Cardiac septum (tissue), 1 donor: ENCODE data around the gene ZNF518B. TPM values are rescaled to one million over a fixed set of nuclear protein-coding genes. Genes with fewer than 3 reads are reported as not detected.
"Not testable (repeated sequence)": the region's sequence is repeated elsewhere in the genome, so short reads cannot be mapped to it uniquely, and the experiment has no call there.

ENCODE experiments used
- DNase-seq: peaks from one replicate; pipeline ENCODE4 v3.0.0-alpha.2; 2020; ENCODE audit warnings: low spot score
- intact Hi-C: fragments of 100-400 bp; cut with DNase I; formaldehyde crosslinking; loops from one replicate; pipeline ENCODE4 v1.14.0; 2022
- total RNA-seq: library from RNA; stranded (reverse); fragmentation: NEBNext Ultra II Directional; extraction: Animal tissue kit (Norgen Biotek cat#: 25700); gene quantifications from one replicate; pipeline ENCODE4 v1.2.1, GENCODE V29; 2021
- donor health status: DM: no; HTN: no; CAD: no.

The ZNF518B gene
- total RNA-seq, 1 donor from 2014 or later: 22.7 TPM

GRCh38 chr4:10458177-10458576 lies 951 bp upstream of the ZNF518B start:
- intact Hi-C loops: loop anchor here (5.0 kb wide), 1 partner anchor 296 kb away; no protein-coding TSS in a partner anchor
- DNase-seq: no peak

GRCh38 chr4:10456595-10457254 lies 501 bp downstream of the ZNF518B start:
- no peak for DNase-seq

GRCh38 chr4:10456260-10456594 lies 999 bp downstream of the ZNF518B start:
- DNase-seq: no peak
- intact Hi-C loops: loop anchor here (5.0 kb wide), 1 partner anchor 294 kb away; no protein-coding TSS in a partner anchor

More at GRCh38 chr4:10456595-10457254, 501 bp downstream of the ZNF518B start:
- intact Hi-C loops: loop anchor here (5.0 kb wide), 1 partner anchor 294 kb away; no protein-coding TSS in a partner anchor

GRCh38 chr4:10455133-10455532 lies 2.1 kb downstream of the ZNF518B start:
- DNase-seq: no peak
- intact Hi-C loops: loop anchor here (5.0 kb wide), 1 partner anchor 293 kb away; no protein-coding TSS in a partner anchor

GRCh38 chr4:10454726-10455125 lies 2.5 kb downstream of the ZNF518B start:
- intact Hi-C loops: loop anchor here (5.0 kb wide), 1 partner anchor 292 kb away; no protein-coding TSS in a partner anchor
- no peak for DNase-seq

GRCh38 chr4:10454121-10454520 lies 3.1 kb downstream of the ZNF518B start:
- no peak for DNase-seq
- intact Hi-C loops: no loop called here

GRCh38 chr4:10448991-10449390 lies 8.2 kb downstream of the ZNF518B start:
- intact Hi-C loops: no loop called here
- DNase-seq: no peak

- no peak for DNase-seq
- intact Hi-C loops: no loop called here
Measured at GRCh38 chr4:10442976-10443375, 14.2 kb downstream of the ZNF518B start.

GRCh38 chr4:10441512-10441911 lies 15.7 kb downstream of the ZNF518B start:
- intact Hi-C loops: no loop called here
- no peak for DNase-seq

GRCh38 chr4:10438924-10439323 lies 18.3 kb downstream of the ZNF518B start:
- no peak for DNase-seq
- intact Hi-C loops: no loop called here

- intact Hi-C loops: no loop called here
- no peak for DNase-seq
Measured at GRCh38 chr4:10437735-10438134, 19.5 kb downstream of the ZNF518B start.

GRCh38 chr4:10427680-10428079 lies 29.5 kb downstream of the ZNF518B start:
- DNase-seq, intact Hi-C loops: not testable (repeated sequence)

- DNase-seq: no peak
- intact Hi-C loops: no loop called here
Measured at GRCh38 chr4:10421344-10422055, 35.7 kb downstream of the ZNF518B start.

- DNase-seq: no peak
- intact Hi-C loops: no loop called here
Measured at GRCh38 chr4:10417740-10418139, 39.5 kb downstream of the ZNF518B start.

- intact Hi-C loops: no loop called here
- no peak for DNase-seq
Measured at GRCh38 chr4:10416441-10416840, 40.8 kb downstream of the ZNF518B start.

- DNase-seq: no peak
- intact Hi-C loops: no loop called here
Measured at GRCh38 chr4:10413177-10413576, 44.0 kb downstream of the ZNF518B start.

GRCh38 chr4:10405672-10406071 lies 51.6 kb downstream of the ZNF518B start:
- intact Hi-C loops: loop anchor here (10.0 kb wide), 2 partner anchors 139 to 241 kb away; no protein-coding TSS in a partner anchor
- no peak for DNase-seq

- intact Hi-C loops: loop anchor here (10.0 kb wide), 2 partner anchors 141 to 239 kb away; no protein-coding TSS in a partner anchor
- no peak for DNase-seq
Measured at GRCh38 chr4:10403633-10404445, 53.4 kb downstream of the ZNF518B start.

- no peak for DNase-seq
- intact Hi-C loops: no loop called here
Measured at GRCh38 chr4:10395971-10396580, 61.1 kb downstream of the ZNF518B start.
